ENCODE measurements around the gene NEURL3. TPM values are rescaled to one million over a fixed set of nuclear protein-coding genes. Genes with fewer than 3 reads are reported as not detected.

Gene NEURL3
- total and polyA plus RNA-seq, 9 of the 15 experiments (the other 6 are each of a cell fraction or from before 2014, with no cell fraction given), result not detected

GRCh38 chr2:96534701-96535181 lies 29.6 kb upstream of the NEURL3 start:
- H3K4me2 ChIP-seq (ENCODE audit: insufficient read depth, low read length), result no peak overlapping the region
- intact Hi-C loops (cut with micrococcal nuclease), result no loop called here
- CTCF ChIA-PET (ENCODE audit: low intra/inter-chr PET ratio), result no interaction called here
- peaks cover 17% of the 10 kb centered on the region for H4K20me1 ChIP-seq (replicated peaks; ENCODE audit: control insufficient read depth, insufficient read depth, low read length)
- no peaks in the 10 kb centered on the region for H3K36me3 ChIP-seq (ENCODE audit: control insufficient read depth, insufficient read depth, low read length)
- H3K4me3 ChIP-seq, result no peak overlapping the region
- peaks cover 4% of the 10 kb centered on the region for H3K9me1 ChIP-seq (ENCODE audit: control insufficient read depth, insufficient read depth, low read length)
- DNase-seq (ENCODE audit: extremely low read depth in 1 of 4, low spot score in 3 of 4) (no peak), FAIRE-seq (no peak), ATAC-seq (no peak)
- BruUV-seq (replicated peaks), result no TSS peak
- H3K27ac ChIP-seq (ENCODE audit: extremely low read depth, low read depth, low read length), result no peak overlapping the region
- H2AFZ ChIP-seq (ENCODE audit: low read depth, low read length), result no peak overlapping the region
- no peak for TF ChIP-seq FOXA3 (CRISPR knock-in tag; conservative IDR thresholded peaks at IDR 0.05 in 1 of 2, IDR thresholded peaks at IDR 0.05 in 1 of 2)
- TF ChIP-seq CEBPG (CRISPR knock-in tag; IDR thresholded peaks at IDR 0.05), result no peak
- TF ChIP-seq CEBPG (tag; conservative IDR thresholded peaks at IDR 0.05 in 1 of 2, IDR thresholded peaks at IDR 0.05 in 1 of 2), result 0 out of 4 replicates have a peak, but pooled peaks of 1 of the 2 experiments have one; percentile 12
- peaks cover 13 to 35% of the 10 kb centered on the region in 2 experiments for H3K4me1 ChIP-seq (replicated peaks in 1 of 2; ENCODE audit: control insufficient read depth in 2 of 2, insufficient read depth in 2 of 2, low read length in 2 of 2)
- no peaks in the 10 kb centered on the region for H3K9me3 ChIP-seq (replicated peaks; ENCODE audit: control insufficient read depth, insufficient read depth, low read depth, low read length)
- H3K27me3 ChIP-seq (ENCODE audit: control insufficient read depth in 2 of 2, insufficient read depth in 2 of 2, low read length in 2 of 2), result peaks cover 0 to 10% of the 10 kb centered on the region in 2 experiments; a peak in 1 of 5 replicates
- 6% methylated on average over 5 of the region's 5 CpGs for WGBS (ENCODE audit: insufficient coverage, low coverage, missing lambda C conversion rate)
- in situ Hi-C loops (cut with MboI), result no loop called here
- no peaks in the 10 kb centered on the region; the same call in 1 of the 3 replicates for H3K79me2 ChIP-seq (ENCODE audit: control insufficient read depth, insufficient read depth, low read length)
- no peak overlapping the region for H3K9ac ChIP-seq (ENCODE audit: insufficient read depth in 1 of 2, low read depth in 2 of 2, low read length in 2 of 2)
- POLR2A ChIA-PET, result no interaction called here

GRCh38 chr2:96534141-96534540 lies 29.0 kb upstream of the NEURL3 start:
- H4K20me1 ChIP-seq (replicated peaks; ENCODE audit: control insufficient read depth, insufficient read depth, low read length), result peaks cover 13% of the 10 kb centered on the region
- ChIA-PET CTCF (ENCODE audit: low intra/inter-chr PET ratio) (no interaction called here), POLR2A (no interaction called here)
- peaks cover 4% of the 10 kb centered on the region for H3K9me1 ChIP-seq (ENCODE audit: control insufficient read depth, insufficient read depth, low read length)
- H3K36me3 ChIP-seq (ENCODE audit: control insufficient read depth, insufficient read depth, low read length), result no peaks in the 10 kb centered on the region
- H3K9me3 ChIP-seq (replicated peaks; ENCODE audit: control insufficient read depth, insufficient read depth, low read depth, low read length), result no peaks in the 10 kb centered on the region
- H3K27ac ChIP-seq (ENCODE audit: extremely low read depth, low read depth, low read length), result no peak overlapping the region
- intact Hi-C loops (cut with micrococcal nuclease), result no loop called here
- peaks cover 13 to 35% of the 10 kb centered on the region in 2 experiments for H3K4me1 ChIP-seq (replicated peaks in 1 of 2; ENCODE audit: control insufficient read depth in 2 of 2, insufficient read depth in 2 of 2, low read length in 2 of 2)
- no peak overlapping the region for H3K9ac ChIP-seq (ENCODE audit: insufficient read depth in 1 of 2, low read depth in 2 of 2, low read length in 2 of 2)
- no peak for ATAC-seq
- H3K79me2 ChIP-seq (ENCODE audit: control insufficient read depth, insufficient read depth, low read length), result no peaks in the 10 kb centered on the region; the same call in 2 of the 3 replicates
- no peak for FAIRE-seq
- peaks cover 0 to 10% of the 10 kb centered on the region in 2 experiments; a peak in 1 of 5 replicates for H3K27me3 ChIP-seq (ENCODE audit: control insufficient read depth in 2 of 2, insufficient read depth in 2 of 2, low read length in 2 of 2)
- H2AFZ ChIP-seq (ENCODE audit: low read depth, low read length), result no peak overlapping the region
- in situ Hi-C loops (cut with MboI), result no loop called here
- BruUV-seq (replicated peaks), result no TSS peak
- WGBS (ENCODE audit: insufficient coverage, low coverage, missing lambda C conversion rate), result 37% methylated on average over 4 of the region's 4 CpGs
- H3K4me2 ChIP-seq (ENCODE audit: insufficient read depth, low read length), result no peak overlapping the region
- no peak overlapping the region for H3K4me3 ChIP-seq
- no peak for DNase-seq (ENCODE audit: extremely low read depth in 1 of 4, low spot score in 3 of 4)
- TF ChIP-seq ATF7 (IDR thresholded peaks at IDR 0.05) (no peak), ZC3H4 (CRISPR knock-in tag; IDR thresholded peaks at IDR 0.05; ENCODE audit: borderline replicate concordance) (no peak), MCM3 (IDR thresholded peaks at IDR 0.05) (no peak), NONO (IDR thresholded peaks at IDR 0.05; ENCODE audit: low read depth in 2 of 2, low read length in 1 of 2) (no peak), IFI16 (CRISPR knock-in tag; IDR thresholded peaks at IDR 0.05) (no peak), CEBPB (tag; IDR thresholded peaks at IDR 0.05) (no peak), KLF13 (tag; IDR thresholded peaks at IDR 0.05; ENCODE audit: borderline replicate concordance, low read depth) (no peak), ZNF146 (CRISPR knock-in tag; IDR thresholded peaks at IDR 0.05; ENCODE audit: unreplicated experiment) (no peak), SMAD3 (CRISPR knock-in tag; conservative IDR thresholded peaks at IDR 0.05) (no peak), ZNF785 (CRISPR knock-in tag; IDR thresholded peaks at IDR 0.05) (no peak)
- TF ChIP-seq, protein P1, sequence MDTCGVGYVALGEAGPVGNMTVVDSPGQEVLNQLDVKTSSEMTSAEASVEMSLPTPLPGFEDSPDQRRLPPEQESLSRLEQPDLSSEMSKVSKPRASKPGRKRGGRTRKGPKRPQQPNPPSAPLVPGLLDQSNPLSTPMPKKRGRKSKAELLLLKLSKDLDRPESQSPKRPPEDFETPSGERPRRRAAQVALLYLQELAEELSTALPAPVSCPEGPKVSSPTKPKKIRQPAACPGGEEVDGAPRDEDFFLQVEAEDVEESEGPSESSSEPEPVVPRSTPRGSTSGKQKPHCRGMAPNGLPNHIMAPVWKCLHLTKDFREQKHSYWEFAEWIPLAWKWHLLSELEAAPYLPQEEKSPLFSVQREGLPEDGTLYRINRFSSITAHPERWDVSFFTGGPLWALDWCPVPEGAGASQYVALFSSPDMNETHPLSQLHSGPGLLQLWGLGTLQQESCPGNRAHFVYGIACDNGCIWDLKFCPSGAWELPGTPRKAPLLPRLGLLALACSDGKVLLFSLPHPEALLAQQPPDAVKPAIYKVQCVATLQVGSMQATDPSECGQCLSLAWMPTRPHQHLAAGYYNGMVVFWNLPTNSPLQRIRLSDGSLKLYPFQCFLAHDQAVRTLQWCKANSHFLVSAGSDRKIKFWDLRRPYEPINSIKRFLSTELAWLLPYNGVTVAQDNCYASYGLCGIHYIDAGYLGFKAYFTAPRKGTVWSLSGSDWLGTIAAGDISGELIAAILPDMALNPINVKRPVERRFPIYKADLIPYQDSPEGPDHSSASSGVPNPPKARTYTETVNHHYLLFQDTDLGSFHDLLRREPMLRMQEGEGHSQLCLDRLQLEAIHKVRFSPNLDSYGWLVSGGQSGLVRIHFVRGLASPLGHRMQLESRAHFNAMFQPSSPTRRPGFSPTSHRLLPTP (IDR thresholded peaks at IDR 0.05; ENCODE audit: borderline replicate concordance, extremely low read depth, insufficient read length), result no peak

All from K562 (cell line).